PFSK-1 (cell line): Measurements from ENCODE around the gene ZEB2.

ENCODE experiments used
- FOXP2 ChIP-seq: optimal IDR thresholded peaks from 2 replicates; pipeline ENCODE3; 2011; ENCODE audit warnings: borderline replicate concordance, control low read depth, inconsistent platforms; ENCODE audit not compliant: insufficient read depth; ENCODE audit errors: extremely low read length, extremely low read depth
- POLR2AphosphoS5 ChIP-seq: IDR thresholded peaks from 2 replicates; pipeline ENCODE4 v1.6.1; 2012; ENCODE audit warnings: low read depth, mild to moderate bottlenecking, control low read depth, low read length, moderate library complexity
- SIN3A ChIP-seq: IDR thresholded peaks from 2 replicates; pipeline ENCODE4 v1.6.1; 2012; ENCODE audit warnings: mild to moderate bottlenecking, low read length, moderate library complexity, borderline replicate concordance; ENCODE audit not compliant: insufficient read depth
- TAF1 ChIP-seq: IDR thresholded peaks from 2 replicates; pipeline ENCODE4 v1.6.1; 2012; ENCODE audit warnings: low read length, control low read depth, borderline replicate concordance; ENCODE audit not compliant: insufficient read depth
- TF ChIP-seq, protein P1 (sequence below), 2 experiments: IDR thresholded peaks; 2 replicates each; pipeline versions ENCODE4 v1.6.1 to v1.8.0; 2011 to 2012; ENCODE audit warnings: low read depth in 2 of 2, low read length in 2 of 2, control low read depth in 1 of 2, inconsistent platforms in 1 of 2, mild to moderate bottlenecking in 1 of 2, moderate library complexity in 1 of 2; ENCODE audit not compliant: insufficient read depth in 1 of 2

Gene ZEB2

DNA sequence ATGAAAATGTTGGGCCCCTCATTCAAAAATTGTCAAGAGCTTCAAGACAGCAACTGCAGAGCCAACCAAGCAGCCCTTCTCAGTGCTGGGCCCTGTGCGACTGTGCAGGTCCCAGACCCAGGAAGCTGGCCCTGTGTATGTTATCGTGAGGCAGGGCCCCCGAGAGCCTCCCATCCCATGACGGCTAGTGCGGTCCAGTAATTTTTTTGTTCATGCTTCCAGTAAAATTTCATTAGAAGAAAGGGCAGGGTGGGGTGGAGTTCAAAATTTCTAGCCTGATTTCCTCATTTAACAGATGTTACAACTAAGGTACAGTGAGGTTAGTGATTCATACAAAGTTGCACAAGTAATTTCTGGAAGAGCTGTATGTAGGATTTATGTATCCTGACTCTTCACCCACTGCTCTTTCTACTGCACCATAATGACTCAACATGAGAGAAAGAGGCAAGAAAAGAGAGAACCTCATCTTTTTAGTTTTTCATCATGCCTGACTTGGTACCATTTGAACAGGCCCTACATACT, 105.5 kb downstream of the ZEB2 start:
- no peak for TF ChIP-seq POLR2AphosphoS5
- TF ChIP-seq, protein P1, sequence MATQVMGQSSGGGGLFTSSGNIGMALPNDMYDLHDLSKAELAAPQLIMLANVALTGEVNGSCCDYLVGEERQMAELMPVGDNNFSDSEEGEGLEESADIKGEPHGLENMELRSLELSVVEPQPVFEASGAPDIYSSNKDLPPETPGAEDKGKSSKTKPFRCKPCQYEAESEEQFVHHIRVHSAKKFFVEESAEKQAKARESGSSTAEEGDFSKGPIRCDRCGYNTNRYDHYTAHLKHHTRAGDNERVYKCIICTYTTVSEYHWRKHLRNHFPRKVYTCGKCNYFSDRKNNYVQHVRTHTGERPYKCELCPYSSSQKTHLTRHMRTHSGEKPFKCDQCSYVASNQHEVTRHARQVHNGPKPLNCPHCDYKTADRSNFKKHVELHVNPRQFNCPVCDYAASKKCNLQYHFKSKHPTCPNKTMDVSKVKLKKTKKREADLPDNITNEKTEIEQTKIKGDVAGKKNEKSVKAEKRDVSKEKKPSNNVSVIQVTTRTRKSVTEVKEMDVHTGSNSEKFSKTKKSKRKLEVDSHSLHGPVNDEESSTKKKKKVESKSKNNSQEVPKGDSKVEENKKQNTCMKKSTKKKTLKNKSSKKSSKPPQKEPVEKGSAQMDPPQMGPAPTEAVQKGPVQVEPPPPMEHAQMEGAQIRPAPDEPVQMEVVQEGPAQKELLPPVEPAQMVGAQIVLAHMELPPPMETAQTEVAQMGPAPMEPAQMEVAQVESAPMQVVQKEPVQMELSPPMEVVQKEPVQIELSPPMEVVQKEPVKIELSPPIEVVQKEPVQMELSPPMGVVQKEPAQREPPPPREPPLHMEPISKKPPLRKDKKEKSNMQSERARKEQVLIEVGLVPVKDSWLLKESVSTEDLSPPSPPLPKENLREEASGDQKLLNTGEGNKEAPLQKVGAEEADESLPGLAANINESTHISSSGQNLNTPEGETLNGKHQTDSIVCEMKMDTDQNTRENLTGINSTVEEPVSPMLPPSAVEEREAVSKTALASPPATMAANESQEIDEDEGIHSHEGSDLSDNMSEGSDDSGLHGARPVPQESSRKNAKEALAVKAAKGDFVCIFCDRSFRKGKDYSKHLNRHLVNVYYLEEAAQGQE (IDR thresholded peaks at IDR 0.05; ENCODE audit: insufficient read depth in 1 of 2, low read depth in 2 of 2, low read length in 2 of 2), result no peak
- TF ChIP-seq SIN3A, result no peak
- TF ChIP-seq FOXP2, result no peak
- TF ChIP-seq TAF1, result no peak

GRCh38 chr2:144412709-144413108, 107.2 kb downstream of the ZEB2 start:
- no peak for TF ChIP-seq FOXP2
- TF ChIP-seq, protein P1 (IDR thresholded peaks at IDR 0.05; ENCODE audit: insufficient read depth in 1 of 2, low read depth in 2 of 2, low read length in 2 of 2), result no peak

GRCh38 chr2:144411473-144411872, 108.4 kb downstream of the ZEB2 start:
- TF ChIP-seq, protein P1 (IDR thresholded peaks at IDR 0.05; ENCODE audit: insufficient read depth in 1 of 2, low read depth in 2 of 2, low read length in 2 of 2), result no peak
- TF ChIP-seq TAF1 (no peak), SIN3A (no peak), POLR2AphosphoS5 (no peak), FOXP2 (no peak)

DNA sequence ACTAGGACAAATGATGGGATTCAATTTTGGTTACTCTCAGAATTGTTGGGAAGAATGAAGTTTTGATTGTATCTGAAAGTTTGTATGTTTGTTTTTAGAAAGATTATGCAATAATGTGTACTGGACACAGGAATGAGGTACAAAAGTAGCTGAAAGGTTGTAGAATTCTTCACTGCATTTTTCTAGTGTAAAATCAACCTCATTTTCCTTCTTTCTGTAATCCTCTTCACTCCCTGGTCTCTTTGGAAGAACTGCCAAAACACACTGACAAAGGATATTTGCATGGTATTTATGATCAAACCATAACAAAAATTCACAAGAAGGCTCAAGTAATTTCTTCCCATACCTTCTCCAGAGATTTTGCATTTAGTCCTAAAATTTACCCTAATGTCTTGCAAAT, 110.7 kb downstream of the ZEB2 start:
- TF ChIP-seq, protein P1 (IDR thresholded peaks at IDR 0.05; ENCODE audit: insufficient read depth in 1 of 2, low read depth in 2 of 2, low read length in 2 of 2), result no peak
- TF ChIP-seq SIN3A (no peak), FOXP2 (no peak), POLR2AphosphoS5 (no peak), TAF1 (no peak)

DNA sequence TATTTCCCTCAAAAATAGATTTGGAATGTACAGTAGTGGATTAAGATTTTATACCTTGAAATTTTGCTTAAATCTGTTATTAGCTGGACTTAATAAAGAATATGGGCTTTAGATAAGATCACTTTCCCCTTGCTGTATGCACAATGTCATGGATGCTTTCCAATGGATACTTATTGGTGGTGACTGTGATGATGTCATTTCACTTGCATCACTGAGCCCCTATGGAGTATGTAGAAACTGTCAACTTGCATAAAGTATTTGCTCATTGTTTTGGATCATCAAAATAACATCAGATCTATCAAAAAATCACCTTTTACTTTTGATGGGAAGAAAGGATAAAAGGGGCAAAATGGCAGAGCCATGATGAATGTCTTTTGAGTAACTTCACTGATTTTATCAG, 112.7 kb downstream of the ZEB2 start:
- no peak for TF ChIP-seq POLR2AphosphoS5
- no peak for TF ChIP-seq TAF1
- no peak for TF ChIP-seq FOXP2
- TF ChIP-seq, protein P1 (IDR thresholded peaks at IDR 0.05; ENCODE audit: insufficient read depth in 1 of 2, low read depth in 2 of 2, low read length in 2 of 2), result no peak
- no peak for TF ChIP-seq SIN3A
